Measurements from ENCODE around the gene PEX14.
A peak's percentile ranks its signal among the peaks of the same experiment; 100 is the strongest.

Gene PEX14

DNA sequence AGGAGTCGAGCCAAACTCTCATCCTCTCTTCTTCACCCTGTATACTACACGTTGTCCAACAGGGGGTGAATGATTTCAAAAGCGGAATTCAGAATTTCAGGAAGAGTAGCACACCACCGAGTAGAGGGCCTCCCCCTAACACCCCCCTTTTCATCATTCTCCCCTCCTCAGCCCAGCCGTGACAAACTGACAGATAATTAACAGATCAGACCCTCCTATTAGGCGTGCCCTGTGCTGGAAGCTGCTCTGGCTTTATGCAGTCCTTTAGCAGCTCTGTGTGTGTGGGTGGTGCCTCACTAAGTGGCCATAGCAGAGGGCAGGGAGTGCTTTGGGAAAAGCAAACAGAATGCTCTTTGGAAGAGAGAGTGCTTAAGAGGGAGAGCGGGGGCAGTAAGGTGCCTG is 44.3 kb downstream of the PEX14 start:
- no peak for DNase-seq (ENCODE audit: low read depth)

DNA sequence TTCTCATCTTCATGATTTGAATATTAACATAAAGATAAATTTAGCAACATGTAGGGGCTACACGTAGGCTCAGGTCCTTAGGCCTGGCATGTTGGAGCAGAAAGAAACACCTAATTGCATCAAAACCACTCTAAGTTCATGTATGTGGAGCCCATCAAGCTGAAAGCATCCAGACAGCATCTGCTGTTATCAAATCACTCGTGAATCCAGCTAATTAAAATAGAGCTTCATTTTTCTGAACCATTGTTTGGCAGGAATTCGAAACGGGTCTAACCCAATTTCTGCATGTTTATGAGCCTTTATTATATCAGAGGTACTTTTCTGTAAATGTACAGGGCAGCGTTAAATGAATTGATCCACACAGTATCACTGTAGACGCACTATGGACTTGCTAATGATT is 45.7 kb downstream of the PEX14 start:
- no peak for DNase-seq (ENCODE audit: low read depth)

DNA sequence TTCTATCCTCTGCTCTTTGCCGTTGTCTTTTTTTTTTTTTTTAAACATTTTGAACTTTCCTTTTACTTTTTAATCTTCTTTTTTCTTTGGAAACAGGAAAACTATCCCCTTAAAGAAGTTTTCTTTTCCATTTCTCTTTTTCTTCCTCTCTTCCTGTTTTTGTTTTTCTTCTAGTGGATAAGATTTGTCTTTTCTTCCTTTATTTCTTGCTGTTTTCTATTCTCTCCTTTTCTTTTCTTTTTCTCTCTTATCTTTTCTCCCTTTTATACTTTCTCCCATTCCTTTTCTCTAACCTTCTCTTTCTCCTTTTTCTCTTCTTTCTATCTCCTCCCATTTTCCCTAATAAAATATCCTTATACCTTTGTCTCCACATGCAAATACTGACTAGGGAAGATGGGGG is 46.2 kb downstream of the PEX14 start:
- no peak for DNase-seq (ENCODE audit: low read depth)

DNA sequence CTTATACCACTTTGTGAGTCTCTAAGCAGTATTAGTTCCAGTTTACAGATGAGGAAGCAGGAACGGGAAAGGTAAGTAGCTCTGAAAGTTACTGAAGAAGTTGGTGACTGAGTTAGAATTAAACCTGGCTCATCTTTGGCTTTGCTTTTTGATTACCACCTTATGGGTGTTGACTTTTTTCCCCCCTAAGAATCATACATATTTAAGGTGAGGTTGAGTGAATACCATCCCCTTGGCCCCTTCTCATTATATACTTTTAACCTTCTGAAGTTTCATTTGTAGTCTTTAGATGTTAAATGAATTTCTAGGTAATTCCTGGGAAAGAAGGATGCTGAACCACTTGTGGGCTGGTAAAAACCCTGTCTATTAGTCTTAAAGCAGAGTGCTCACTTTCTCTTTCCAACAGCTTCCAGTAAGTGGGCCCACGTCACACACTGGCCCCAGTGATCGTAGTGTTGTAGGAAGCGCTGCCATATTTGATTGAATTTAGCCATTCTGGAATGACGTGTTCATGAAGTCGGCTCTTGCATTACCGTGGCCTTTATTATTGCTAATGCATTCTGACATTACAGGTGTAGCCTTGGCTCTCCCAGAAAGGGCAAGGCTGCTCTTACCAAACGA is 46.9 kb downstream of the PEX14 start:
- DNase-seq (ENCODE audit: low read depth): no peak

DNA sequence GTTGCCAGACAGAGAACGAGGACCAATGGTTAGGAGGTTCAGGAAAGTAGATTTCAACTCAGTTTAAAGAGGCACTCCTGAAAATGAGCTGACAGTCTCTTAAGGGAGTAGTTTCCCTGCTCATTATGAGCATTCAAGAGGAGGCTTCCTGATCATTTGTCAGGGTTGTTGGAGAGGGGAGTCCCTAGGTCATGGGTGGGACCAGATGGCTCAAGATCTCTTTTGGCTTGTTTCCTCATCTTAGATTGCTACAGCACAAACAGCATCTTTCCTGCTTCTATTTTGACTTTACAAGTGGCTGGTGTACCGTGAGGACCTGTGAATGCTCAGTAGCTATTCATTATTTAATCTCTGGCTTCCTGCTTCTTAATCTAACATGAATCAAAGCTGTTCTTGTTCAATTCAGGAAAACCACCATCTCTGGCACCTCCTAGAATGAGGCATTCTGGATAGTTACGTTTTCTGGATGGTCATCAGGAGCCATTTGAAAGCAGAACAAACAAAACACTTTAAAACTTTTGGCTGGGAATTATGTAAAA is 47.6 kb downstream of the PEX14 start:
- no peak for DNase-seq (ENCODE audit: low read depth)

DNA sequence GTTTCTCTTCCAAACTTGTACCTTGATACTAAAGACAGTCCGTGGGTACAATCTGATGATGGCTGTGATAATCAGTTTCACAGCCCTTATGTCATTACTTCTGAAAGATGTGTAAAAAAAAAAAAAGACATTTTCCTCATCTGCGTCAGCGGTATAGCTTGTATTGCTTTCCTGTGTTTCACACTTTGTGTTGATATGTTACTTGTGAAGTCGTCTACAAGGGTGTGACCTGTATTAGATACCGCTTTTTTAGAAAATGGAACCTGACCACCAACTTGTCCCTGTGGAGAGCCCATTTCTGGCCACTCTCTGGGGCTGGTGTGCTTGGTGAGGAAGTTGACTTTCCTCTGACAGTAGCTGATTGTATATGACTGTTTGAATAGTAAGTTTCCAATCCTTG is 50.5 kb downstream of the PEX14 start:
- no peak for DNase-seq (ENCODE audit: low read depth)

DNA sequence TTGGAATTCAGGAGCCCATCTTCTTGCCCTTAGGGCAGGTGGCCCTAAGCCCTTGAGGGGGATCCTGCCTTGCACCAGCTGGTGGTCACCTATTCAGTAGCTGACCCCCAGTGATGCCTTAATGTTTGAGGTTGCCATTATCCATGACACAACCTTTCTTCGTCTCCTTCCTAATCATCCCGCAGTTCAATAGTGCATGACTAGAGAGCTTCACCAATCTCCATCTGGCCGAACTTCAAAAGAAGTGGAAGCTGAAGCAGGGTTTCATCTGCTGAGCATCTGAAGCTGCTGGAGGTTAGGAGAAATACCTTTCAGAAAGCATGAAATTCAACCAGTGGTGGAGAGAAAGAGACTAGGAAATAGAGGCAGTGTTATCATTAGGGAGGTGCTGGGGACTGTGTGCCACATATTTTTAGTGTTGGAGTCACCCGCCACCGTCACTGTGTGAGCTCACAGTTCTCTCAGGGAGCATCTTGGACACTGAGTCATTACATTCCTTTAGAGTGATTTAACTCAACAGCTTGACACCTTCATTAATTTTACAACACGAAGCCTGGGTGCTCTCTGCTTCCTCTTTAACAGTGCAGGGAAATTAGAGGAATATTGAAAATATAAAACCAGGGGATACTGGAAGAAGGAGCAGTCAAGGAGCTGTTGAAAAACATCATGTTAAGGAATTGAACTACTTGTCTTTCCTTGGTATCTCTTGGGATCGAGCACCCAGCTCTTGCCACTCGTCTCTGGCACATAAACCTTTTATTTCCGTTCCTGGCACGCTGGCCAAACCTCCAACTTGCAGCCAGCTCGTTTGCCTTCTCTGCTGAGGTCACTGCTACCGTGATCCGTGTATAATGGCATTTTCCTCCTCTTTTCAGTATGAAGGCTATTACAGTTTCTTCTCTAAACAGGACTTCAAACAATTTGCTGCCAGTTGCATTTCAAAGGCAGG is 53.6 kb downstream of the PEX14 start:
- peak; percentile 96 for DNase-seq (ENCODE audit: low read depth)

DNA sequence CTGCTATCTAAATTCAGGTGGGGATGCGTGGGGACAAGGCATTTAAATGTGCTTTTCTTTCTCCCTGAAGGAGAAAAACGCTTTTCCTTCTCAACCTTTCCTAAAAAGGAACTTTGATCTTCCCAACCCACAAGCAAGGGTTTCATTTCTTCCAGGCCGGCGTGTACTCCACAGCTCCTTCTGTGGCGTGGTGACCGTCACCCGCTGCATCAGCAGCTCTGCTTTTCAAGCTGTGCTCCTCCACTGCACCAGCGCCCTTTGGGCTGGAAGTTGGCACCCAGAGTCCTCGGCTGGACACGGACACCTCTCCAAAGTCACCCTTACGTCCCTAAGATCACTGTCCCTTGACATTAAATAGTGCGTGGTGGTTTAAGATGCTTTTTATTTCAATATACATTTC is 54.3 kb downstream of the PEX14 start:
- no peak for DNase-seq (ENCODE audit: low read depth)

DNA sequence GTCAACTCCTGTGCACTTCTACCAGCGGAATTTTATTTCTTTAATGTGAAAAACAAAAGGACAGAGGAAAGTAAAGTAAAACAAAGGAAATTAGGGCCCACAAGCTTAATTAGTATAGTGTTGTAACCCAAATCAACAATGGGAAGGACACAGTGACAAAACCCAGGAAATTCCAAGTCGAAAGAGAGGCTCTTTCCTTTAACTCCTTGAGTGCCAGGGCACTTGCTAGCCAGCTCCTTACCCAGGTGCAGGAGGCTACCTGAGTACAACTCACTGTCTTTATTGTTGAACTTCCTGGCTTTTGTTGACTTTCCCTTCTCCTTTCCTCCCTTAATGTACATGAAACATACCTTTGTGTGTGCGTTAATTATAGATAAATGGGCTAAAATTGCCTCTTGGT is 55.0 kb downstream of the PEX14 start:
- no peak for DNase-seq (ENCODE audit: low read depth)

DNA sequence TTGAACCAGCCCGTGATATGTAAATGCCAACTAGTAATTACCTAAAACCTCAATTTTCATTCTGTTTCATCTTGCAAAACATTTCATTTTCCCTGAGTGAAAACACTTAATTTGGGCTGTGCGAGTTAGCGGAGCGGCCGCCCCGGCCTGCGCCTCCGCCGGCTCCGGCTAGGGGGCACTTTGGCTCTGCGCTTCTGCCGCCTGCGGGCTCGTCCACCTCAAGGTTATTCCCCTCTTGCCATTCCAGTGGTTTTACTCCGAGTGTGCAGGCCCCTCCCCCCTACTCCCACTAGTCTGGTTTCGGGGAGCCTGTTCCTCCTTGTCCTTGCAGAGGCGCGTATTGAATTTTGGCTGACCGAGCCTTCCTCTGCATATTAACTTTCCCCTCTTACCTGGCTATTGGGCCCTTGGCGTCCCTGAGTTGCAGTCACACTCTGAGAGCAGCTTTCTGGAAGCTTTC is 55.6 kb downstream of the PEX14 start:
- peak; percentile 74 for DNase-seq (ENCODE audit: low read depth)

DNA sequence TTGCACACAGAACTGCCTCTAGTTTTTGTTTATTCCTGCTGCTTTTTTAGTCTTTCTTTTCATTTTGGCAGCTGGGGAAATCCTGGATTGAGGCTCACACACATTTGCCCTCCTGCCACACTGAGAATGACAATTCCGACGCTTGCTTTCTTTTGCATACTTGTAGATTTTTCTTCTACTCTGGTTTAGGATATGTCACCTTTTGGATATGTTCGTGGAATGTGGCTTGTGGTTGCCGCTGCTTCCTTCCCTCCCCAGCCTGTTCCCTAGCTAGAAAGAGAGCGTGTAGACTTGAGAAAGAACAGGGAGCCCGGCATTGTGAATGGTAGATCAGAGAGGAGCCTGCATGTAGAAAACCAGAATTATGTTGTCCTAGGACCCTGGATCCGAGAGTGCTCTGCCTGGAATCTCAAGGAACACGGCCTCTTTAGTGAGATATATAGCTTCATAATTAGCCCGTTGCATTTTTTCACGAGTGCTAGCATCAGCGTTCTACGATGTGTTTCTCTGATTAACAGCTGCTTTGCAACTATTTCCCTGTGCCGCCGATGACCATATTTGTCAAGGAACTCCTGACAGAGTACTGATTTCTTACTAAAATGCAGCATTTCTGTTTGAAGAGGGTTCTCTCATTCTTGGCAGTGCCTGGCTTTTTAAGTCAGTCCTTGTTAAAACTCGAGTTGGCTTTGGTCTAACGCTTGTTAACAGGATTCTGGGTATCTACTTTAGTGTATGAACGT is 56.2 kb downstream of the PEX14 start:
- DNase-seq (ENCODE audit: low read depth): peak; percentile 78

DNA sequence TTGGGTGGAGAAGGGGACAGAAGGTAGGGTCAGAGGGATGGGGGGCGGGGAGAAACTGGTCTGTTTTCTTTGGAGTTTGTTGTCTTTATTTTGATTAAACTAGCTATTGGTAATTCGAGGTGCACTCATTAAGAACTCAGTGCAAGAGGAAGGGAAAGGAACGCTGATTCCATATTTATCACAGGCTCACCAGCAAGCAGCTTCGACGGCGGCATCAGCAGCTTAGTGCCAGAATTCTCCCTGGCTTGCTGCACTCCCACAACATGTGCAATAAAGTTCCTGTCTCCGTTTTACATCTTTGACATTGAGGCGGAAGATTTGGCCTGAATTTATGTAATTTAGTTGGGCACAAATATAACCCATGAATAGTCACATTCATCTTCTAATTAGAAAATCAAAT is 57.6 kb downstream of the PEX14 start:
- DNase-seq (ENCODE audit: low read depth): no peak

DNA sequence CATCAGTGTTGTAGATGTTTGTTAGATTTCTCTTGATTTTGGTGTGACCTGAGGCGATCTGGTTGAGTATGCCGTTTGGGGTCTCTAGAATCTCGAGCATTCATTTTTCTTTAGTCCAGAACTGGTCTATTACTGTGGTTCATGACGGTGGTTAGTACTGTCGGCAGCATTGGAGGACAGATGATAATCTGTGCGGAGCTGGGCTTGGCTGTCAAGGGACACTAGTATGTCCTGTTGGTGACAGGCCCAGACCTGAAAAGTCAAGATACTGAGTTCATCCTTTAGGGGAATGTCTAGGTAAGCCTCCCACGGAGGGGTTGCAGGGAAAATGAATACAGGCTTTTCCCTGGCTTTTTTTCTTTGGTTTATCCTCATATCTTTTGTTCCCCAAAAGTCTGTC is 59.8 kb downstream of the PEX14 start:
- DNase-seq (ENCODE audit: low read depth): no peak

DNA sequence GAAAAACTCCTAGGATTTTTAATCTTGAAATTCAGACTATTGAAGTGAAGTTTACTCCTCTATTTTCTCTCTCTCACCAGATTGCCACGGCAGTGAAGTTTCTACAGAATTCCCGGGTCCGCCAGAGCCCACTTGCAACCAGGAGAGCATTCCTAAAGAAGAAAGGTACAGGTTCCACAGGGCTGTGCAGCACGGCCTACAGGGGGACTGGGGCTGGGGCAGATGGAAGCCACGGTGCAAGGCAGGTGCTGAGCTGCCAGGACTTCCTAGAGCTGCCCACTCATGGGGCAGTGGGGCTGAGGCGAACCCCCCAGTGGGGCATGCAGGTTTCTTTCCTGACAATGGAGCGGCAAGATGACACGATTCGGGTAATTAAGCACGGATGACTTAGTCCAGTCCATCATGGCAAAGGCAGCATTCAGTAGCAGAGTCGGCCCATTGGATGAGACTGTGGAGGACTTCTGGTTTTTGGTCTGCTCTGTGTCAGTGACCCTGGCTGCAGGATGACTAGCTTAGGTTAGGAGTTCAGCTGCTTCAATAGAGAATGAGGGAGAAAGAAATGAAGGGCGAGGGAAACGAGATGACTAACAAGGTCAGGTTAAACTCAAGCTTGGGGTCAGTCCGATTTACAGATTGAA is 61.5 kb downstream of the PEX14 start:
- DNase-seq (ENCODE audit: low read depth): no peak

DNA sequence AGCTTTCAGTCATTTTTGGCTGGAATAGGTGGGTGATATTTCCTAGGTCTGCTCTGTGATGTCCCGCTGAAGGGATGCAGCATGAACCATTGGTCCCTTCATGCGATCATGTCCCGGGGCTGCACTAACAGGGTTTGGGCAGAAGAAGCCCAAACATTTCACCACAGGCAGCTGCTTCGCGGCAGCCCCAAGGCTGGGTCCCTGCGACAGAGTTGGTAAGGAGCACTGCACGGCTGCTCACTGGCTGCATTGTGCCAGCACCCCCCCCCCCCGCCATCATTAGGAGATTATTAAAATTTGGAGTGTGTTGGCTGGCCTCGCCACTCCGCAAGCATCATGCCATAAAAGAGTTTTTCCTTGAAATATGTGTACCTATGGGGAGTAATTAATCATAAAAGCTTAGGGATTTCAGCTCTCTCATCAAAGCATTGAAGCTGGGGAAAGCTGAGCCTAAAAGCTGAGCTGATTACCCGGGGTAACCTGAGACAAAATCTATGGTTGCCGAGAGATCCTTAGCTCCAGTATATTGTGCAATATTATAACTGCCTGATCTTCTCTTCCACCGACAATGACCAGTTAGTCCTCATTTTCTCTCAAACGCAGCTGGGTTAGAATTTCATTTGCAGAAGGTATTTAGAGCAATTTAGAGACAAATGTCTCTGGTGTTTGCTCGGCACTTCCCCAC is 62.5 kb downstream of the PEX14 start:
- DNase-seq (ENCODE audit: low read depth): no peak

DNA sequence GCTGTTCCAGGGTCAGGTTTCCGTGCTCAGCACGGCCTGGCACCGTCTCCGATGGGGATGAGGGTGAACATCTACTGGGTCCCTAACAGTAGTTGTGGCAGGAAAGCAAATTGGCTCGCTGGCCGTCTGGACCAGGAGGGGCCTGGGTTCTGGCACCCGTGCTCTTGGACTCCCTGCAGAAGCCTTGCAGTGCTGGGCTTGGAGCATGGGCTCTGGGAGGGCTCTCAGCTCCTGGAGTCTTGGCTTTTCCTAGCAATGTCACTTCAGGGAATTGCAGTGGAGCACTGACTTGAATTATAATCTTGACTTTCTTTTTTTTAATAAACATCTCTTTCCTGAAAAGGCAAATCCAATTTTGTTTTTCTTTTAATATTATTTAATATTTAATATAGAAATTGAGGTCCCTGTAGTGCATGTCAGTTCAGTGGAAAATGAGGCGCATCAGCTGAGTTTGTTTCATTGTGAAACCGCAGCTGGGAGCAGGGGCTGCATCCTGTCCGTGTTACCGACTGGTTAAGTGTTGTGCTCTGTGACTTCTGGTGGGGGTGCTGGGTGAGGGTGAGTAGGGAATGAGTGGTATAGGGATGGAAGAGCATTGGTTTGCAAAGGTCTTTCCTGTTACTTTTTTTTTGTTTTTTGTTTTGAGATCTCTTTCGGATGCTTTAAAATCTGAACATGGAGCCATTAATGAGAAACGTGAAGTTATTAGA is 64.1 kb downstream of the PEX14 start:
- no peak for DNase-seq (ENCODE audit: low read depth)

DNA sequence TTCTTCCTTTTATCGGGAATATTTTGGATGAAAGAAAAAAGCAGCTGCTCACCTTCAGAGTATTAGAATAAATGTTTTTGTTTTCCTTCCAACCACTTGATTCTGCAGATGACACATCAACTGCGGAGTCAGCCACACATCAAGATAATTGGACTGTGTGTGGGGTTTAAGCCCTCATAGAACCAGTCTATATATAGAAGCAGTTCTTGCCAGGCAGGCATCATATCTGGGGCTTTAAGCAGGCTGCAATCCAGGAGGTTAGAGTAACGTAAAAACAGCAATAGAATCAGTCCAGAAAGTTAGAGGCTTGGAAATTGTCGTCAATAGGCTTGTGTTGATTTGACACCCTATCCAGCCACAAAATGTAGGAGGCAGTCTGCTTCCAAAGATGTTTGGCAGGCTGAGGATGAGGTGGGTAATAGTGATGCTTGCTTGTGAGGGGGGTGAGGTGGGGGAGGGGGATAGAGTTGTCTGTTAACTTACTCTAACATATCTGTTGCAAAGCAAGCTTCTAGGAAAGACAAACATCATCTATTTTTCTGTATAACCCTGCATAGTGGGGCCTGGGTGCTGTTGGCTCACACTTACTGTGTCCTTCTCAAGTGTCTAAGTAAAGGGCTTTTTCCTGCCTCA is 64.8 kb downstream of the PEX14 start:
- DNase-seq (ENCODE audit: low read depth): peak; percentile 44

DNA sequence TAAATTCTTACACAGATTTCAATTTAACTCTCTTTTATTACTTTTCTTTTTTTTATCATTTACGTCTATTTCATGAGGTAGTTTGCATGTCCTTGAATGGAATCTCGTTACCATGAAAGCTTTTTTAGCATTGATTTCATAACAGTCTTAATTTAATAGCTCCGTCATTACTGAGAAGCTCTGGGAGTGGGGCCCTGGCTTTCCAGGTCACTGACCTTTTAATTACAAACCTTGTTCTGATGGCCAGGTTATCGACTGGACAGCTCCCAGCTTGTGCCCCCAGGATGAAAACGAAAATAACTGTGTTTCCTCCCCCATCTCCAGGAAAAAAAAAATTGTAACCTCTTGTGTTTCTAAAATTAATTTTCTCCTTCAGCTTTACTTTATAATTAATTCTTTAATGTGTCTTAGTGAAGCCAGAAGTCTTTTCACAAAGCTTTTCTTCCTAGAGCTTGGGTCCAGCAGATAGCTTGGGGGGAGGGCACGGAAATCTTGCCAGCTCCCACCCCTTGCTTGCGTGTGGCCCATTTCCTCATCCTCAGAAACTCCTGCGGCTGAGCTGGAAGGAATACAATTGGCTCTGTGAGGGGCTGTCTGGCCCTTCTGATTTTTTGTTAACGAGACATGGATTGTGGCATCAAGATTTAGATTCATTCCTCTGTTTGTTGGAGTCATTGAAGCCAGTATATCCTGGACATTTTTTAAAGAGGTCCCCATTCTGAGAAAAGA is 65.7 kb downstream of the PEX14 start:
- DNase-seq (ENCODE audit: low read depth): peak; percentile 25

DNA sequence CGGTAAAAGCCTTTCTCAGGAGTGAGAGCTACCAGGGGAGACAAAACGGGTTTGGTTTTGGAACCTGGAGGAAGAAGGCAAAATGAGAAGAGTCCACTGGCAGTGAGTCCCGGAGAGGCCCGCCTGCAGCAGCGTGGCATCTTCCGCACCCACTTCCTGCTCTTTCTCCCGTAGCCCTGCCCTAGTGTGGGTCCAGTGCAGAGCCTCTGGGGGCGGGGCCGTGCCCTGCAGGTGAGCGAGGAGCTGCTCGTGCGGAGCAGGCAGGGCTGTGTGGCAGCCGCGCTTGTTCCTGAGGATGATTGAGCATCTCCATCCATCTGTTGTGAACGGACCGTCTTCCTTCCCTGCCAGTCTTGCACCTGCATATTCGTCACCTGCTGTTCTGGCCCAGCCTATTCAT is 66.5 kb downstream of the PEX14 start:
- DNase-seq (ENCODE audit: low read depth): no peak

DNA sequence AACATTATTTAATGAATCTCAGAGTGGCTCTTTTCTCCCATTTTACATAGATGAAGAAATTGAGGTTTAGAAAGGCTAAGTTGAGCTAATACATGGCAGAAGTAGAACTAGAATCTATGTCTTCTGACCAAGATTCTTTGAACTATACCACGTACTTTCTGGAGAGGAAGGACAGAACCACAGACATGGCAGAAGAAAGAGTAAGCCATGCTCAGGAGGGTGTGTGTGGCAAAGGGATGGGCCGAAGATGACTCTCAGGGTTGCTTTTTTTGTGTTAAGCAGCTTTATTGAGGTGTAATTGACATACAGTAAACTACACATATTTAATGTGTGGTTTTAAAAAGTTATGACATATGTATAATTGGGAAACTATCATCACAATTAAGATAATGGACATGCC is 69.5 kb downstream of the PEX14 start:
- DNase-seq (ENCODE audit: low read depth): no peak

Measured in EH (cell line).